ENCODE data around the gene ARHGEF2.

DNA sequence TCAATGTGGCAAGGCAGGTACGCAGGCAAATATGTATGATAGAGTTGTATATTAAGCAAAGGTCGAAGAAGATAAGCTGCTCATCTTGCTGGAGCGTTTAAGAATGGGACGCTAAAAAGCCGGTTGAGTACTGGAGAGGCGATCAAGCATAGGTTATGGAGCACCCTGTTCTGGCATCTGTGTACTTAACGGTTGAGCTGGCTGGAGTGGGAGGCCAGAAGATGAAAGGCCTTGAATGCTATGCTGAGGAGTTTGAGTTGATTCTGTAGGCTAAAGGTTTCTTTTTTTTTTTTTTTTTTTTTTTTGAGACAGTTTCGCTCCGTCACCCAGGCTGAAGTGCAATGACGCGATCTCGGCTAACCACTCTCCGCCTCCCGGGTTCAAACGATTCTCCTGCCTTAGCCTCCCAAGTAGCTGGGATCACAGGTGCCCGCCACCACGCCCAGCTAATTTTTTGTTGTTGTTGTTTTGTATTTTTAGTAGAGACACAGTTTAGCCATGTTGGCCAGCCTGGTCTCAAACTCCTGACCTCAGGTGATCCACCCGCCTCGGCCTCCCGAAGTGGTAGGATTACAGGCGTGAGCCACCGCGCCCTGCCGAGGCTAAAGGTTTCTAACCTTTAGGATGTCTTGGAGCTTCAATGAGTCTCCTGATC lies 43.3 kb downstream of the ARHGEF2 start:
- TF ChIP-seq, protein P1, sequence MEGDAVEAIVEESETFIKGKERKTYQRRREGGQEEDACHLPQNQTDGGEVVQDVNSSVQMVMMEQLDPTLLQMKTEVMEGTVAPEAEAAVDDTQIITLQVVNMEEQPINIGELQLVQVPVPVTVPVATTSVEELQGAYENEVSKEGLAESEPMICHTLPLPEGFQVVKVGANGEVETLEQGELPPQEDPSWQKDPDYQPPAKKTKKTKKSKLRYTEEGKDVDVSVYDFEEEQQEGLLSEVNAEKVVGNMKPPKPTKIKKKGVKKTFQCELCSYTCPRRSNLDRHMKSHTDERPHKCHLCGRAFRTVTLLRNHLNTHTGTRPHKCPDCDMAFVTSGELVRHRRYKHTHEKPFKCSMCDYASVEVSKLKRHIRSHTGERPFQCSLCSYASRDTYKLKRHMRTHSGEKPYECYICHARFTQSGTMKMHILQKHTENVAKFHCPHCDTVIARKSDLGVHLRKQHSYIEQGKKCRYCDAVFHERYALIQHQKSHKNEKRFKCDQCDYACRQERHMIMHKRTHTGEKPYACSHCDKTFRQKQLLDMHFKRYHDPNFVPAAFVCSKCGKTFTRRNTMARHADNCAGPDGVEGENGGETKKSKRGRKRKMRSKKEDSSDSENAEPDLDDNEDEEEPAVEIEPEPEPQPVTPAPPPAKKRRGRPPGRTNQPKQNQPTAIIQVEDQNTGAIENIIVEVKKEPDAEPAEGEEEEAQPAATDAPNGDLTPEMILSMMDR (conservative IDR thresholded peaks at IDR 0.05 in 1 of 2, IDR thresholded peaks at IDR 0.05 in 1 of 2; ENCODE audit: low read depth in 1 of 2, low read length in 2 of 2) = no peak
- no peak for TF ChIP-seq EZH2 (IDR thresholded peaks at IDR 0.05; ENCODE audit: low read length, missing control alignments)

Measured in fibroblast of lung (primary cell).